Smooth muscle cell (in vitro differentiated cells): ENCODE measurements around the gene DCK. TPM values are rescaled to one million over a fixed set of nuclear protein-coding genes. Genes with fewer than 3 reads are reported as not detected.
A peak's percentile ranks its signal among the peaks of the same experiment; 100 is the strongest.

ENCODE experiments used
- DNase-seq: peaks from one replicate; lab custom pipeline; 2025; ENCODE audit not compliant: unreplicated experiment; lab: John Stamatoyannopoulos, UW
- H2AFZ ChIP-seq: fragments of 200-600 bp; sonication (generic); 2 replicates; pipeline ENCODE4 v1.6.0; 2016; ENCODE audit warnings: antibody characterized with exemption, low read depth, mild to moderate bottlenecking
- H3F3A ChIP-seq: fragments of 200-600 bp; sonication (generic); 2 replicates; pipeline ENCODE4 v1.6.0; 2017; ENCODE audit warnings: antibody characterized with exemption, low read depth
- H3K27ac ChIP-seq: fragments of 200-600 bp; sonication (generic); 2 replicates; pipeline ENCODE4 v1.5.1; 2016; ENCODE audit warnings: low read depth, mild to moderate bottlenecking
- H3K27me3 ChIP-seq: fragments of 200-600 bp; sonication (generic); 2 replicates; pipeline ENCODE4 v1.6.1; 2016; ENCODE audit warnings: low read depth, mild to moderate bottlenecking
- H3K36me3 ChIP-seq: fragments of 200-600 bp; sonication (generic); 2 replicates; pipeline ENCODE4 v1.5.1; 2016; ENCODE audit warnings: low read depth
- H3K4me1 ChIP-seq: fragments of 200-600 bp; sonication (generic); 2 replicates; pipeline ENCODE4 v1.5.1; 2016; ENCODE audit warnings: low read depth
- H3K4me2 ChIP-seq: fragments of 200-600 bp; sonication (generic); 2 replicates; pipeline ENCODE4 v1.6.0; 2016; ENCODE audit warnings: mild to moderate bottlenecking
- H3K4me3 ChIP-seq: fragments of 200-600 bp; sonication (generic); 2 replicates; pipeline ENCODE4 v1.5.1; 2016; ENCODE audit warnings: mild to moderate bottlenecking
- H3K79me2 ChIP-seq: fragments of 200-600 bp; sonication (generic); 2 replicates; pipeline ENCODE4 v1.6.0; 2016; ENCODE audit warnings: low read depth, mild to moderate bottlenecking
- H3K9ac ChIP-seq: fragments of 200-600 bp; sonication (generic); 2 replicates; pipeline ENCODE4 v1.6.0; 2016; ENCODE audit warnings: low read depth
- H3K9me3 ChIP-seq: fragments of 200-600 bp; sonication (generic); replicated peaks from 2 replicates; pipeline ENCODE4 v1.5.1; 2016; ENCODE audit warnings: low read depth
- H4K20me1 ChIP-seq: fragments of 200-600 bp; sonication (generic); 2 replicates; pipeline ENCODE4 v1.6.0; 2016; ENCODE audit warnings: low read depth
- WGBS: methylation state at CpG from one replicate; pipeline ENCODE4 v1.1.7; 2016; ENCODE audit warnings: low lambda C conversion rate; 5-methylcytosine and 5-hydroxymethylcytosine counted together
- polyA plus RNA-seq: library from polyadenylated mRNA; unstranded; fragments of >200 nt; fragmentation: Nextera tagmentation; extraction: Ambion mirVana; gene quantifications from 2 replicates; pipeline ENCODE4 v1.2.1, GENCODE V29; 2016
- total RNA-seq: library from RNA; depleted of rRNA; stranded (reverse); fragments of >200 nt; gene quantifications from 2 replicates; pipeline ENCODE4 v1.2.3, GENCODE V29; 2014
- TF ChIP-seq, protein P1 (sequence below): fragments of 200-600 bp; sonication (generic); IDR thresholded peaks from 2 replicates; pipeline ENCODE4 v1.5.1; 2017; ENCODE audit warnings: borderline replicate concordance, mild to moderate bottlenecking, antibody characterized with exemption; ENCODE audit not compliant: insufficient read depth, poor library complexity, severe bottlenecking

The DCK gene
- total and polyA plus RNA-seq, 2 experiments from 2014 or later: 18.8 to 28.9 TPM

DNA sequence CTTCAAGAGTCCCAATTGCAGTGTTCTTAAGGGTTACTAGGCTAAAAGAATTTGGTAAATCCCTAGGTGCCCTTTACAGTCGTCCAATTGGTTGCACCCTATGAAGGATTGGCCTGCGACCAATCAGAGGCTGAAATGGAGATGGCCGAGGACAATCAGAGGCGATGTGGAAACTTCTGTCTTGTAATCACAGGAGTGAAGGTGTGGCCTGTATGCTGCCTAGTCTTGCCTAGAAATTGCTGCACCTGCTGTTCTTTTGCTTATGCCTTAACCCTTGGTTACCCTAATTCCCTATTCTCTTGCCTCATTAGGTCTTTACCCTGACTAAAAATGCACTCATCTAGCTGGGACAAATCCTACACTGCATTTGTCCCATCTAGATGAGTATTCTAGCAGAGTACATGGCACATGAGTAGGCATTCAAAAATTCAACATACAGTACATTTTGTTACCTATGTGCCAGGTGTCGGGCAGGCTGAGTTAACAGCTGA, 1.0 kb upstream of the DCK start:
- Histone ChIP-seq H2AFZ (no peak overlapping the region), H3K27me3 (no peaks in the 10 kb centered on the region), H3F3A (peaks cover 10% of the 10 kb centered on the region), H3K4me3 (peak overlapping the region; percentile 81), H3K9ac (peak overlapping the region; percentile 75), H3K36me3 (no peaks in the 10 kb centered on the region), H3K4me1 (peaks cover 13% of the 10 kb centered on the region), H4K20me1 (no peaks in the 10 kb centered on the region), H3K79me2 (peaks cover 26% of the 10 kb centered on the region), H3K4me2 (peak overlapping the region; percentile 83), H3K9me3 (no peaks in the 10 kb centered on the region), H3K27ac (no peak overlapping the region)
- TF ChIP-seq, protein P1, sequence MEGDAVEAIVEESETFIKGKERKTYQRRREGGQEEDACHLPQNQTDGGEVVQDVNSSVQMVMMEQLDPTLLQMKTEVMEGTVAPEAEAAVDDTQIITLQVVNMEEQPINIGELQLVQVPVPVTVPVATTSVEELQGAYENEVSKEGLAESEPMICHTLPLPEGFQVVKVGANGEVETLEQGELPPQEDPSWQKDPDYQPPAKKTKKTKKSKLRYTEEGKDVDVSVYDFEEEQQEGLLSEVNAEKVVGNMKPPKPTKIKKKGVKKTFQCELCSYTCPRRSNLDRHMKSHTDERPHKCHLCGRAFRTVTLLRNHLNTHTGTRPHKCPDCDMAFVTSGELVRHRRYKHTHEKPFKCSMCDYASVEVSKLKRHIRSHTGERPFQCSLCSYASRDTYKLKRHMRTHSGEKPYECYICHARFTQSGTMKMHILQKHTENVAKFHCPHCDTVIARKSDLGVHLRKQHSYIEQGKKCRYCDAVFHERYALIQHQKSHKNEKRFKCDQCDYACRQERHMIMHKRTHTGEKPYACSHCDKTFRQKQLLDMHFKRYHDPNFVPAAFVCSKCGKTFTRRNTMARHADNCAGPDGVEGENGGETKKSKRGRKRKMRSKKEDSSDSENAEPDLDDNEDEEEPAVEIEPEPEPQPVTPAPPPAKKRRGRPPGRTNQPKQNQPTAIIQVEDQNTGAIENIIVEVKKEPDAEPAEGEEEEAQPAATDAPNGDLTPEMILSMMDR: no peak
- WGBS: 95% methylated on average over 5 of the region's 5 CpGs
- DNase-seq: no peak

- Histone ChIP-seq H3K4me2 (peak overlapping the region; percentile 83), H3K27me3 (no peaks in the 10 kb centered on the region), H3K4me1 (peaks cover 13% of the 10 kb centered on the region), H2AFZ (peak overlapping the region; percentile 77), H3F3A (peaks cover 10% of the 10 kb centered on the region), H4K20me1 (no peaks in the 10 kb centered on the region), H3K27ac (no peak overlapping the region), H3K4me3 (peak overlapping the region; percentile 81), H3K79me2 (peaks cover 38% of the 10 kb centered on the region), H3K9ac (peak overlapping the region; percentile 75), H3K9me3 (no peaks in the 10 kb centered on the region), H3K36me3 (peaks cover 2% of the 10 kb centered on the region)
- DNase-seq: no peak
- WGBS: 5% methylated on average over 11 of the region's 11 CpGs
- TF ChIP-seq, protein P1: no peak
Observed at GRCh38 chr4:70994069-70994366, 569 bp downstream of the DCK start.

- no peak overlapping the region for H2AFZ ChIP-seq
- H3K4me1 ChIP-seq: peaks cover 13% of the 10 kb centered on the region
- peak overlapping the region; percentile 75 for H3K9ac ChIP-seq
- WGBS: 78% methylated on average over 10 of the region's 10 CpGs
- no peaks in the 10 kb centered on the region for H3K27me3 ChIP-seq
- H3K9me3 ChIP-seq: no peaks in the 10 kb centered on the region
- peak overlapping the region; percentile 83 for H3K4me2 ChIP-seq
- peaks cover 10% of the 10 kb centered on the region for H3F3A ChIP-seq
- H3K4me3 ChIP-seq: peak overlapping the region; percentile 81
- H3K36me3 ChIP-seq: peaks cover 5% of the 10 kb centered on the region
- H3K27ac ChIP-seq: no peak overlapping the region
- DNase-seq: no peak
- peaks cover 43% of the 10 kb centered on the region for H3K79me2 ChIP-seq
- H4K20me1 ChIP-seq: no peaks in the 10 kb centered on the region
- TF ChIP-seq, protein P1: no peak
Observed at GRCh38 chr4:70994387-70995099, 1.1 kb downstream of the DCK start.

- H3K9ac ChIP-seq: no peak overlapping the region
- DNase-seq: no peak
Observed at GRCh38 chr4:70996018-70996360, 2.5 kb downstream of the DCK start.

More at GRCh38 chr4:70996018-70996360, 2.5 kb downstream of the DCK start:
- Histone ChIP-seq H3K27me3 (no peaks in the 10 kb centered on the region), H4K20me1 (no peaks in the 10 kb centered on the region), H3F3A (peaks cover 10% of the 10 kb centered on the region), H3K4me1 (peaks cover 13% of the 10 kb centered on the region), H3K4me3 (no peak overlapping the region), H3K9me3 (no peaks in the 10 kb centered on the region), H3K27ac (no peak overlapping the region), H3K79me2 (peaks cover 56% of the 10 kb centered on the region), H3K4me2 (no peak overlapping the region), H2AFZ (no peak overlapping the region), H3K36me3 (peaks cover 5% of the 10 kb centered on the region)
- TF ChIP-seq, protein P1: no peak
- WGBS: 75% methylated on average over 4 of the region's 4 CpGs
